Frontal cortex (tissue), 4 donors: ENCODE results near the gene FAM131B. TPM values are rescaled to one million over a fixed set of nuclear protein-coding genes. Genes with fewer than 3 reads are reported as not detected.

Source experiments
- DNase-seq, 2 donors: peaks; one replicate each; pipeline ENCODE4 v3.0.0; 2012; ENCODE audit warnings: low spot score in 2 of 2
- FAIRE-seq: peaks from 2 replicates; lab custom pipeline; 2012; peaks lifted over from hg19 to GRCh38; lab: Jason Lieb, UNC
- total RNA-seq: library from RNA; depleted of rRNA; stranded (reverse); fragments of >200 nt; gene quantifications from one replicate; pipeline ENCODE4 v1.2.3, GENCODE V29; 2014
- donor health status: control.
- donor health status: control.
- donor health status: control.

FAM131B gene
- total RNA-seq, 1 donor from 2014 or later, result 73.8 TPM

DNA sequence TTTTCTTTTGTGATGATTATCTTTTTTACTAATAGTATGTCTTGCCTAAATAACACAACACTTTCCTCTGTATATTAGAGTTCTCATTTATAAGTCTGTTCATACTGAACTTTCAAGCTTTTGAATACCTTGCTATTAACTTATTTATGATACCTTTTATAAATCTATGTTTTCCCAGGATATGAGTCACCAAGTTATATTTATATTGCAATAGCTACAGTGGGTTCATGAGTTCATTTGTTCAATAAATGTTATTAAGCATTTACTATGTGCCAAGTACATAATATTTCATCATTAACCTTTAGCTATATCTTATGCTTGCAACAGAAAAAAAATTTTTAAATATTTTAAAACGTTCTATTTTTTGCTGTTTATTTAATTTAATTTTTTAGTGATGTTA is 28.3 kb downstream of the FAM131B start:
- DNase-seq (no peak), FAIRE-seq (no peak)

DNA sequence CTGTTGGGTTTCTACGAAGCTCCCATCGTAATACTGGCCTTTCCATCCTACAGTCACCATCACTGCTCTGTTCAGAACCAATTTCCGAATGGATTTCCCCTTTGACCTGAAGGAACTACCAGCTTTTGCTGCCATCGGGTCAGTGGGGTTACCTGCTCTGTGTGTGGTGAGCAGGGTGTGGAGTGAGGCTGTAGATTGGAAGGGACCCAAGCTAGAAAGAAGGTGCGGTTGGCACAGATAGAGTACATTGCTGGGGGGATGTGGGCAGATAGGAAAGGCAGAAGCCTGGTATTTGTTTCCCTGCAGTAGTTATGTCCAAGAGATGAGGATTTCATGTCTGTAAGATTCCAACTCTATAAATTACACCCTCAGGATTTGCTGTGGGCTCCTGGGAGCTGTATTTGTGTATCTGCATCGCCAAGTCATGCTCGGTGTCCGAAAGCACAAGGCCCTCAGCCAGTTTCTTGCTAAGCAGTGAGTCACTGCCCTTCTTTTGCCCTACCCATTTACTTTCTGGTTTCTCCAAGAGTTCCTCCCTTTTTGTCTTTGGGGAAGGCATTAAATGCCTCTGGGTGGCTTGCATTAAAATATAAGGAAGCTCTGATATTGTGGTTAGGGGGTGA is 31.2 kb downstream of the FAM131B start:
- FAIRE-seq (no peak), DNase-seq (no peak)

- DNase-seq, result no peak
- no peak for FAIRE-seq
Measured at GRCh38 chr7:143329471-143330170, 32.9 kb downstream of the FAM131B start.

DNA sequence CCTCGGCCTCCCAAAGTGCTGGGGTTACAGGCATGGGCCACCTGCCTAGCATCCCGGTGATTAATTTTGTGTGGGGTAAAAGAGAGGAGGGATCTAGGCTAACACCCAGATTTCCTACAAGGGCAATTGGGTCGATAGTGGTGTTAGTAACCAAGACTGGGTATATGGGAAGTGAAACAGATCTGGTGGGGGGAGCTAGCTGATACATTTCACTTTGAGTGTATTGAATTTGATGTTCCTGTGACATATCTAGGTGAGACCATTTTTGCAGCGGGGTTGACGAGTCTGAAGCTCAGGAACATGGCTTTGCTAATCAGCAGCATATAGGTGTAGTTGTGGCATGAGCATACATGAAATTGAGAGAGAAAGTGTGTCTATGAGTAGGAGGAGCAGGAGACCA is 34.6 kb downstream of the FAM131B start:
- FAIRE-seq, result no peak
- no peak for DNase-seq

DNA sequence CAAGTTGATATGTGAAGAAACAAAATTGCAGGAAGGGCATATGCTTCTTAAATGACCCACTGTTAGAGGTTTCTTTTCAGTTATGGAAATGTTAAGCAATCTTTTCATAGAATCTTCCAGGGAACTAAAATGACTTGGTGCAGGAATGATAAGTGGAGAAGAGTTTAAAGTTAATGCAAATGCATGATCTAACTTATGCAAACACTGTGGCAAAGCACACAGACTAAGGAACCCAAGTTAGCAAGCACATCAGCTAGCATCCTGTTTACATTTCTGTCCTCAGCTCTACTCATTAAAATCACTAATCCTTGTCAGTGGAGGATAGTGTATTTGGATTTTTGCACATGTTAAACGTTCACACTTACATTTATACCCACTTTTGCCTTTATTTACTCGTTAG is 37.3 kb downstream of the FAM131B start:
- FAIRE-seq (no peak), DNase-seq (no peak)

DNA sequence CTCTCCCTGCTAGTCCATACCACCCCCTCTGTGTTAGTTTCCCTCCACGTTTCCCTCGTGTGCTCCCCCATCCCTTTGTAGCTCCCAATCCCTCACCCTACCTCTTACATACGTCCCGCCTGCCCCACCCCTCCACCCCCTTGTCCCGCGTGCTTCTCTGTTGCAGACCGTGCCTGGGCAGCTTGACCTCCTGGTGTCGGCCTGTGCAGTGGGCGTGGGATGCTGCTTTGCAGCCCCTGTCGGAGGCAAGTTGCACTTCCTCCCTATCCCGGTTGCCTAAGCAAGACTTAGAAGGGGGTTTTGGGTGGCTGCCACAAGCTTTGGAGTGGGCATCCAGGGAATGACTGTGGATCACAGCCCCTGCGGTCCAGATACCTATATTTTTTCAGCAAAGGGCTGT is 38.9 kb downstream of the FAM131B start:
- FAIRE-seq (no peak), DNase-seq (no peak)

GRCh38 chr7:143322760-143323633 is 39.5 kb downstream of the FAM131B start:
- FAIRE-seq (no peak), DNase-seq (no peak)

- FAIRE-seq, result no peak
Measured at GRCh38 chr7:143321734-143322133, 40.8 kb downstream of the FAM131B start.

DNA sequence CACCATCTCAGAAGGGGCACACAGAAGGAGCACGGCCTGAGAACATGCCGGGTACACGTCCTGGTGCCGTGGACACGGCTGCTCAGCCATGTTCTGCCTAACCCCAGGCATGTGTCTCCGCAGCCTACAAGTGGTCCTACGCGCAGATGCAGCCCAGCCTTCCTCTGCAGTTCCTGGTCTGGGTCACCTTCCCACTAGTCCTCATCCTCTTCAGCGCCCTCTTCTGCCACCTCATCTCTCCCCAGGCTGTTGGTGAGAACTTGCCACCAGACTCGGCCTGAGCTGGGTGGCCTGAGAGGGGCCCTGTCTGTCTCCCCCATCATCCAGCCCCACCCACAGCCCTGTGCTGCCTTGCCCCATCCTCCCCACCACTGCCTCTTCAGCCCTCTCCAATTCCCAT is 41.3 kb downstream of the FAM131B start:
- no peak for FAIRE-seq

More at GRCh38 chr7:143321734-143322133, 40.8 kb downstream of the FAM131B start:
- no peak for DNase-seq

GRCh38 chr7:143320620-143321019 is 41.9 kb downstream of the FAM131B start:
- DNase-seq (no peak), FAIRE-seq (no peak)

More for the DNA sequence above, 41.3 kb downstream of the FAM131B start:
- no peak for DNase-seq

DNA sequence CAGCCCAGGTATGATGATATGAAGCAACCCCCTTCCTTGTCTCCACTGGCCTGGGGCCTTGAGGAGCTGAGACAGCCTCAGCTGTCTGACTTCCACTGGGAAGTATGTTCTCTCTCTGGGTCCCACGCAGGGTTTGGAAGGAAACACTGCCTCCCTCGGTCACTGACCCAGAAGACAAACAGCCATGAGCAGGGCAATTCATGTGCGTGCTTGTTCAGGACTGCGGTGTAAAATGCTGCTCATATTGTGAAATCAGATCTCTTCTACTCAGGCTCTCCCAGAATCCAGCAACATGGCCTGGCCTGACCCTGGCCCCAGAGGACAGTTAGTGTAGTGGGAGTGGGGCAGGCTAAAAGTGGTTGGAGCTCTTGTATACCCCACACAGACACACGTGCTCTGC is 43.9 kb downstream of the FAM131B start:
- no peak for FAIRE-seq
- DNase-seq, result no peak

GRCh38 chr7:143316492-143316891 is 46.0 kb downstream of the FAM131B start:
- DNase-seq (peak in 1 of 2 donors; percentile 26), FAIRE-seq (no peak)

DNA sequence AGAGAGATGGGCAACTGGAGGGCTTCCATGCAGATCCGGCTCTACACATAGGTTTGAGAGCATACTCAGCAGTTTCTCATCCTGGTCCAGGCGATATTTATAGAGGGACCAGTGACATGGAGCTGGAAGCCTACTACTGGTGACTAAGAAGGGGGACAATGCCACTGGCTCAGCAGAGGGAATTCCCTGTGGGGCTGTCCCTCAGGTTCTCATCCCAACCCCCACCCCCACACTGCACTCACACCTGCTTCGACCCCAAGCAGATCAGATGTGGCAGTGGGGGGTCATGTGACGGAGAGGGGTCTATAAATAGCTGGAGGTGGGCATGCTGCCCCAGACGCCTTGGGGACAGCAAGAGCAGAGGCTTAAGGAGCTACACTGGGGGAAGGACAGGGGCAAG is 46.7 kb downstream of the FAM131B start, which contains the start of gene CLCN1:
Gene CLCN1, plus strand, starts transcription at position 336 of the 400 bp plus-strand sequence. CDS start 102 bp downstream, outside the sequence.
- FAIRE-seq (no peak), DNase-seq (no peak)

DNA sequence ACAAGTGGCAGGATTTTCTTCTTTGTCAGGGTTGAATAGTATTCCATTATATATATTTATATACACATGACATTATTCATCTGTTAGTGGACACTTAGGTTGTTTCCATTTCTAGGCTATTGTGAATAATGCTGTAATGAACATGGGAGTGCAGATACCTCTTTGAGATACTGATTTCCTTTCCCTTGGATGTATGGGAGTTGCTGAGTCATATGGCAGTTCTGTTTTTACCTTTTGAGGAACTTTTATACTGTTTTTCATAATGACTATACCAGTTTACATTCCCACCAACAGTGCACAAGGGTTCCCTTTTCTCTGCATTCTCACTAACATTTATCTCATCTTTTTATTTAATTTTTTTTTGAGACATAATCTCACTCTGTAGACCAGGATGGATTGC is 48.4 kb downstream of the FAM131B start:
- DNase-seq (no peak), FAIRE-seq (no peak)

DNA sequence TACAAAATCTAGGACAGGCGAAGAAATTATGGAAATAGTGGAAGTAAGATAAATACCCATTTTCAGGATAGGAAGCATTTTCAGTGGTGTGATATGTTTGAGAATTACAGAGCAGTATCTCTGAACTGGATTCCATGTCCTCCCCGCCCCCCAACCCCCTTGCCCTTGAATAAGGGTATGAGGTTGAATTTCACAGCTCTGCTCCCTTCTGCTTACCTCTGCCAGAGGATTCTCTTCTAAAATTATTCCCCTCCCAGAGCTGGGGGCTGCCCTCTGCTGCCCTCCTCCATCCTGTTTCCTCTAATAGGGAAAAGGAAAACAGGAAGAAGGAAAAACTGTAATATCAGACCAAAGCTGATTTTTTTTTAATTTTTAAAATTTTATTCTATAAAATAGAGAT is 53.9 kb downstream of the FAM131B start:
- no peak for FAIRE-seq
- no peak for DNase-seq

DNA sequence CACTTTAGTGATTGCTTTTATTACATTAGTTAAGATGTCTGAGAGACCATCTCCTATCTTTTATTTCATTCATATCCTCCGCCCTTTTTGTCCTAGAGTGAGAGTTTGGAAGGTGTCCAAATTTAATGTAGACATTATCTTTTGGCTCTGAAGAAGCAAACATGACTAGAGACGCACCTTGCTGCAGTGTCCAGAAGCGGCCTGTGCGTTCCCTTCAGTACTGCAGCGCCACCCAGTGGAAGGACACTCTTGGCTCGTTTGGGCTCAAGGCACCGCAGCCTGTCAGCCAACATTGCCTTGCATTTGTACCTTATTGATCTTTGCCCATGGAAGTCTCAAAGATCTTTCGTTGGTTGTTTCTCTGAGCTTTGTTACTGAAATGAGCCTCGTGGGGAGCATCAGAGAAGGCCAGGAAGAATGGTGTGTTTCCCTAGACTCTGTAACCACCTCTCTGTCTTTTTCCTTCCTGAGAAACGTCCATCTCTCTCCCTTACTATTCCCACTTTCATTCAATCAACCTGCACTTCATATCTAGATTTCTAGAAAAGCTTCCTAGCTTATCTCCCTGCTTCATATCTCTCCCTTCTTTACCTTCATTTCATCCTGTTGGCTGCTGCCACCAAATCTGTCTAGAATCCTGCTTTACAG is 57.0 kb downstream of the FAM131B start:
- peak; percentile 30 to 62 for DNase-seq
- FAIRE-seq, result no peak

- DNase-seq (no peak), FAIRE-seq (no peak)
Measured at GRCh38 chr7:143304938-143305337, 57.6 kb downstream of the FAM131B start.

DNA sequence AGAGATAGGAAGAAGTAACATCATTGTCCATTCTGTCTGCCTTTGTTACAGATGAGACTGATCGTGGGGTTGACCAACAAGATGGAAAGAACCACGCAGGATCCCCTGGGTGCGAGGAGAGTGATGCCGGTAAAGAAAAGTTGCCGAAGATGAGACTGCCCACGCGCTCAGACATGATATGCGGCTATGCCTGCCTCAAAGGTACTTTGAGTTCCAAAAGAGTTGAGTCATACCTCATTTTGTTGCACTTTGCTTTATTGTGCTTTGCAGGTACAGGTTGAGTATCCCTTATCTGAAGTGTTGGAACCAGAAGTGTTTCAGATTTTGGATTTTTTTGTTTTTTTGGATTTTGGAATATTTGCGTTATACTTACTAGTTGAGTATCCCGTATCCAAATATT is 58.8 kb downstream of the FAM131B start:
- DNase-seq (no peak), FAIRE-seq (no peak)
